ENCODE data around the gene PRKD3.
"Not testable (repeated sequence)": the region's sequence is repeated elsewhere in the genome, so short reads cannot be mapped to it uniquely, and the experiment has no call there.

PRKD3 gene

GRCh38 chr2:37302701-37303252 is 21.9 kb downstream of the PRKD3 start:
- H3K4me3 ChIP-seq (ENCODE audit: low read length) = no peak overlapping the region
- no peak overlapping the region for H3K27ac ChIP-seq (ENCODE audit: low read length)
- no peaks in the 10 kb centered on the region for H3K27me3 ChIP-seq (ENCODE audit: control insufficient read depth, insufficient read depth, low read length)
- H3K9ac ChIP-seq (ENCODE audit: low read length) = no peak overlapping the region
- H3K9me3 ChIP-seq (ENCODE audit: control insufficient read depth, low read depth, low read length) = no peaks in the 10 kb centered on the region
- no peaks in the 10 kb centered on the region for H3K4me1 ChIP-seq (ENCODE audit: control insufficient read depth, low read depth, low read length)
- no peaks in the 10 kb centered on the region for H3K36me3 ChIP-seq (ENCODE audit: control insufficient read depth, low read depth, low read length)

DNA sequence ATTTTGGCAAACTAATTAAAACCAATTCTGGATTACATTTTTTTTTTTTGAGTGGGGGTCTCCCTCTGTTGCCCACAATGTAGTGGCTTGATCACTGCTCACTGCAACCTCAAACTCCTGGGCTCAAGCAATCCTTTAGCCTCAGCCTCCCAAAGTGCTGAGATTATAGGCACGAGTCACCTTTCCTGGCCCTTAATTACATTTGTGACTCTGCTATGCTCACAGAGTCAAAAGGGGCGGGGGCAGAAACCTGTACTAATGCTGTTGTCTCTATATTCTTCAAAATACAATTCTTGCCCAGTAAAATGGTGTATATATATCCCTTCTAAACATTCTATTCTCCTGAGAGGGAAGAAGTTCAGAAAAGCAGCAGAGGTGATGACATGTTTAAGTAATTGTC is 23.2 kb downstream of the PRKD3 start:
- Histone ChIP-seq H3K9me3 (ENCODE audit: control insufficient read depth, low read depth, low read length) (no peaks in the 10 kb centered on the region), H3K4me3 (ENCODE audit: low read length) (no peak overlapping the region), H3K27me3 (ENCODE audit: control insufficient read depth, insufficient read depth, low read length) (no peaks in the 10 kb centered on the region), H3K4me1 (ENCODE audit: control insufficient read depth, low read depth, low read length) (no peaks in the 10 kb centered on the region), H3K27ac (ENCODE audit: low read length) (no peak overlapping the region), H3K36me3 (ENCODE audit: control insufficient read depth, low read depth, low read length) (no peaks in the 10 kb centered on the region), H3K9ac (ENCODE audit: low read length) (no peak overlapping the region)

DNA sequence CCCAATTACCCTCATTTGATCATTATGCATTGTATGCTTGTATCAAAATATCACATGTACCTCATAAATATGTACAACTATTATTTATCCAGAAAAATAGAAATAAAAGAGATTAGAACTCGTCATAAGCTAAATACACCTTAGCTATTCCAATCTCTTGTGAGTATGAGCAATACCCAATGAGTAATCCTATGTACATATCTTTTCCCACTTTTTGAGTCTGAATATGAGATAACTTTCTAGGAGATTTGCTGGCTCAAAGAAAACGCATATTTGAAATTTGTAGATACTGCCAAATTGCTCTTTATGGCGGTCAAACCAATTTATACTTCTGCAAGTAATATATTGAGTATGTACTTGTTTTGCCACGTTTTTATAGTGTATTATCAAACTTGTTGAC is 24.1 kb downstream of the PRKD3 start:
- Histone ChIP-seq H3K9ac (ENCODE audit: low read length) (no peak overlapping the region), H3K4me1 (ENCODE audit: control insufficient read depth, low read depth, low read length) (no peaks in the 10 kb centered on the region), H3K27me3 (ENCODE audit: control insufficient read depth, insufficient read depth, low read length) (no peaks in the 10 kb centered on the region), H3K36me3 (ENCODE audit: control insufficient read depth, low read depth, low read length) (no peaks in the 10 kb centered on the region), H3K27ac (ENCODE audit: low read length) (no peak overlapping the region), H3K4me3 (ENCODE audit: low read length) (no peak overlapping the region), H3K9me3 (ENCODE audit: control insufficient read depth, low read depth, low read length) (no peaks in the 10 kb centered on the region)

- Histone ChIP-seq H3K27me3 (ENCODE audit: control insufficient read depth, insufficient read depth, low read length) (no peaks in the 10 kb centered on the region), H3K9ac (ENCODE audit: low read length) (no peak overlapping the region), H3K4me3 (ENCODE audit: low read length) (no peak overlapping the region), H3K4me1 (ENCODE audit: control insufficient read depth, low read depth, low read length) (no peaks in the 10 kb centered on the region), H3K9me3 (ENCODE audit: control insufficient read depth, low read depth, low read length) (no peaks in the 10 kb centered on the region), H3K36me3 (ENCODE audit: control insufficient read depth, low read depth, low read length) (no peaks in the 10 kb centered on the region), H3K27ac (ENCODE audit: low read length) (no peak overlapping the region)
These were observed 24.5 kb downstream of the PRKD3 start for GRCh38 chr2:37300146-37300545.

- no peak overlapping the region for H3K27ac ChIP-seq (ENCODE audit: low read length)
- H3K4me3 ChIP-seq (ENCODE audit: low read length) = no peak overlapping the region
- H3K9me3 ChIP-seq (ENCODE audit: control insufficient read depth, low read depth, low read length) = no peaks in the 10 kb centered on the region
- no peak overlapping the region for H3K9ac ChIP-seq (ENCODE audit: low read length)
- no peaks in the 10 kb centered on the region for H3K27me3 ChIP-seq (ENCODE audit: control insufficient read depth, insufficient read depth, low read length)
- no peaks in the 10 kb centered on the region for H3K4me1 ChIP-seq (ENCODE audit: control insufficient read depth, low read depth, low read length)
- H3K36me3 ChIP-seq (ENCODE audit: control insufficient read depth, low read depth, low read length) = peaks cover 3% of the 10 kb centered on the region
These were observed 27.0 kb downstream of the PRKD3 start for GRCh38 chr2:37297632-37298031.

DNA sequence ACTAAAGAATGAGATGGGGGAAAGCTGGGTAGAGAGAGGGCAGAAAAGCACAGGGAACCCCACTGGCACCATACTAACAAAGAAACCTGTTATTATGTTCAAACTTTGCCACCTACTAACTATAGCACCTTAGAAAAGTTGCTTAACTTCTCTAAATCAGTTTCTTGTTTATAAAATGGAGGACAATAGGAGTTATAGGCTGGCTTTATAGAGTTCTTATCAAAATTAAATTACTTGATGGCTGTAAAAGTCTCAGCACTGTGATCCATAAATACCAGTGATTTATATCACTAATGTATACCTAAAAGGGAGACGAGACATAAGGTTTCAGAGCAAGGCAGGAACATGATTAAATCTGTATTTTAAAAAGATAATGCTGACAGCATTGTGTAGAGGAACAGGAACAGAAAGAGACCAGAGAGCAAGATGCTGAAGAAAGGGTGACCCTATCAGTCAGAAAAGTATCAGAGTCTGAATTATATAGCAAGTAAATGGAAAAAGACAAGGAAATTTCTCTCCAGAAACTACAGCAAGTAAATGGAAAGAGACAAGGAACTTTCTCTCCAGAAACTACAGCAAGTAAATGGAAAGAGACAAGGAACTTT is 29.1 kb downstream of the PRKD3 start:
- no peaks in the 10 kb centered on the region for H3K9me3 ChIP-seq (ENCODE audit: control insufficient read depth, low read depth, low read length)

GRCh38 chr2:37294858-37295257 is 29.8 kb downstream of the PRKD3 start:
- not testable (repeated sequence) for H3K27ac ChIP-seq (ENCODE audit: low read length); H3K4me3 ChIP-seq (ENCODE audit: low read length); H3K9ac ChIP-seq (ENCODE audit: low read length); H3K4me1 ChIP-seq (ENCODE audit: control insufficient read depth, low read depth, low read length); H3K27me3 ChIP-seq (ENCODE audit: control insufficient read depth, insufficient read depth, low read length); H3K9me3 ChIP-seq (ENCODE audit: control insufficient read depth, low read depth, low read length)
- peaks cover 15% of the 10 kb centered on the region for H3K36me3 ChIP-seq (ENCODE audit: control insufficient read depth, low read depth, low read length)

More for the DNA sequence above, 29.1 kb downstream of the PRKD3 start:
- Histone ChIP-seq H3K4me3 (ENCODE audit: low read length) (no peak overlapping the region), H3K27ac (ENCODE audit: low read length) (no peak overlapping the region), H3K36me3 (ENCODE audit: control insufficient read depth, low read depth, low read length) (peaks cover 14% of the 10 kb centered on the region), H3K27me3 (ENCODE audit: control insufficient read depth, insufficient read depth, low read length) (no peaks in the 10 kb centered on the region), H3K9ac (ENCODE audit: low read length) (no peak overlapping the region), H3K4me1 (ENCODE audit: control insufficient read depth, low read depth, low read length) (no peaks in the 10 kb centered on the region)

DNA sequence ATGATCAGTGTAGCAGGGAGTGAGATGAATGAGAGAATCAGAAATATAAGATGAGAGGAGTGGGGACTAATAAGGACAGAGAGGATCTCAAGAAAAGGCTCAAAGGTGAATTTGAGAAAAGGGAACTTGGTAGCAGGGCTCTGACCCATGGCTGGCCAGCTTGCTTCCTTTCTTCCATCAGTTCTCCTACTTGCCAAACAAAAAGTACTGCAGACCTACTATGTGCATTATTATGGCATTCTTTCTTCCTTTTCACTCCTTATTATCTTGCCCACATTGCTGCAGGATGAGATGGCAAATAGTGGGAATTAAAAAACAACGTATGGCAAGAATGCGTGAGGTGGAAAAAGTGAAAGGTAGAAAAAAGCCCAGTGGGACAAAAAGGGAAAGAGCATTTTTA is 33.0 kb downstream of the PRKD3 start:
- Histone ChIP-seq H3K4me3 (ENCODE audit: low read length) (no peak overlapping the region), H3K27me3 (ENCODE audit: control insufficient read depth, insufficient read depth, low read length) (no peaks in the 10 kb centered on the region), H3K9ac (ENCODE audit: low read length) (no peak overlapping the region), H3K36me3 (ENCODE audit: control insufficient read depth, low read depth, low read length) (peaks cover 30% of the 10 kb centered on the region), H3K27ac (ENCODE audit: low read length) (no peak overlapping the region), H3K4me1 (ENCODE audit: control insufficient read depth, low read depth, low read length) (no peaks in the 10 kb centered on the region), H3K9me3 (ENCODE audit: control insufficient read depth, low read depth, low read length) (no peaks in the 10 kb centered on the region)

GRCh38 chr2:37287966-37288365 is 36.7 kb downstream of the PRKD3 start:
- Histone ChIP-seq H3K9me3 (ENCODE audit: control insufficient read depth, low read depth, low read length) (no peaks in the 10 kb centered on the region), H3K36me3 (ENCODE audit: control insufficient read depth, low read depth, low read length) (peaks cover 52% of the 10 kb centered on the region), H3K4me1 (ENCODE audit: control insufficient read depth, low read depth, low read length) (no peaks in the 10 kb centered on the region), H3K9ac (ENCODE audit: low read length) (no peak overlapping the region), H3K27ac (ENCODE audit: low read length) (no peak overlapping the region), H3K27me3 (ENCODE audit: control insufficient read depth, insufficient read depth, low read length) (no peaks in the 10 kb centered on the region), H3K4me3 (ENCODE audit: low read length) (no peak overlapping the region)

DNA sequence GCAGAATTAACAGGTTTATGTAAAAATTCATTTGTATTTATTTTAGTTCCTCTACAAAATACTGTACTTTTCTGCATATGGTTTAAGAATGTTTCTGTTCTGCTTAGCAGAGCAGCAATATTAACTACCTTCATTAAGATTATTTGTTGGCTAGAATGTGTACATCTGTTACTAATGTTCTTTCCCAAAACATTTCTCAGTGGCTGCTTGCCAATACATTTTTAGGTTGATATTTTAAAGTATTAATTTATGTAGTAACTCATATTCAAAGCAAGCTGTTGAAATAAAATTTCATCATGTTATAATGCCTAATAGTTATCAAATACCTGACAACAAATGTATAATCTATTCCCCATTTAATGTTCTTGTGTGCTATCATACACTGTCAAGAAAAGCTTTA is 40.3 kb downstream of the PRKD3 start:
- Histone ChIP-seq H3K4me1 (ENCODE audit: control insufficient read depth, low read depth, low read length) (no peaks in the 10 kb centered on the region), H3K4me3 (ENCODE audit: low read length) (no peak overlapping the region), H3K9ac (ENCODE audit: low read length) (no peak overlapping the region), H3K9me3 (ENCODE audit: control insufficient read depth, low read depth, low read length) (no peaks in the 10 kb centered on the region), H3K36me3 (ENCODE audit: control insufficient read depth, low read depth, low read length) (peaks cover 68% of the 10 kb centered on the region), H3K27ac (ENCODE audit: low read length) (no peak overlapping the region), H3K27me3 (ENCODE audit: control insufficient read depth, insufficient read depth, low read length) (no peaks in the 10 kb centered on the region)

DNA sequence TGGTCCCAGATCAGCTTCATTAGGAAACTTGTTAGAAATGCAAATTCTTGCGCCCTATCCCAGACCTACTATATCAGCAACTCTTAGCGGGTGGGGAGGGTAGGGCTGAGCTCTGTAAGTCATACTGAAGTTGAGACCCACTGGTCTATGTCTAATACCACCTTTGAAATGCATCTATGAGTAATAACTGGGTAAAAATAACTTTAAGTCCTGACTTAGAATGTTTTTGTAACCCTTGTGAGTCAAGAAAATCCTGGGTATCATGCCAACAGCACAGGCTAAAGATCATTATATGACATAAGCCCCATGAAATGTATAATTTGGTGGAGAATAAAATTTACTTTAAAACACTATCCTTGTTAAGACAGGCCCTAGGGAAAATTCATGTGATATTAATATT is 41.4 kb downstream of the PRKD3 start:
- Histone ChIP-seq H3K9me3 (ENCODE audit: control insufficient read depth, low read depth, low read length) (no peaks in the 10 kb centered on the region), H3K9ac (ENCODE audit: low read length) (no peak overlapping the region), H3K27ac (ENCODE audit: low read length) (no peak overlapping the region), H3K4me1 (ENCODE audit: control insufficient read depth, low read depth, low read length) (no peaks in the 10 kb centered on the region), H3K27me3 (ENCODE audit: control insufficient read depth, insufficient read depth, low read length) (no peaks in the 10 kb centered on the region), H3K36me3 (ENCODE audit: control insufficient read depth, low read depth, low read length) (peaks cover 73% of the 10 kb centered on the region), H3K4me3 (ENCODE audit: low read length) (no peak overlapping the region)

DNA sequence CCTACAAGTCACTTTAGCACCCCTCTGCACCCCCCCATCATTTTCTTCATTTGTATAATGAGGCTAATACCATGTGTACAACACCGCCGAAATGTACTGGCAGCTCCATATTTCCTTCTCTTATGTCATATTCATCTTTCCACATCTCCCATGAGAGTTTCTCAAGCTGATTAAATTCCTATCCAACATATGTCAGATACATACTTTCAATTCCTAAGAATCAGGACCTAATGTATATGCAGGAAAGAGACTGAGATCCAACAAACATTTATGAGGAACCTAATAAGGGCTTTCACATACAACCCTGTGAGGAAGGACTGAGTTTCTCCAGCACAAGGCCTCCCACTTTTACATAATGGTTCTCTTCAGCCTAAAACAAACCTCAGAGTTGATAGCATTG is 41.9 kb downstream of the PRKD3 start:
- Histone ChIP-seq H3K27me3 (ENCODE audit: control insufficient read depth, insufficient read depth, low read length) (no peaks in the 10 kb centered on the region), H3K9me3 (ENCODE audit: control insufficient read depth, low read depth, low read length) (no peaks in the 10 kb centered on the region), H3K36me3 (ENCODE audit: control insufficient read depth, low read depth, low read length) (peaks cover 71% of the 10 kb centered on the region), H3K9ac (ENCODE audit: low read length) (no peak overlapping the region), H3K4me1 (ENCODE audit: control insufficient read depth, low read depth, low read length) (no peaks in the 10 kb centered on the region), H3K4me3 (ENCODE audit: low read length) (no peak overlapping the region), H3K27ac (ENCODE audit: low read length) (no peak overlapping the region)
